ENCODE results near the gene WNT3. TPM values are rescaled to one million over a fixed set of nuclear protein-coding genes. Genes with fewer than 3 reads are reported as not detected.

The WNT3 gene
- polyA plus RNA-seq, 4 donors, result 1.9 to 2.2 (median 1.9) TPM

GRCh38 chr17:46789610-46790009 lies 28.9 kb downstream of the WNT3 start:
- no peak for DNase-seq (ENCODE audit: low read depth in 4 of 4, low spot score in 3 of 4)

GRCh38 chr17:46788796-46789195 lies 29.7 kb downstream of the WNT3 start:
- no peak for DNase-seq (ENCODE audit: low read depth in 4 of 4, low spot score in 3 of 4)

- DNase-seq (ENCODE audit: low read depth in 4 of 4, low spot score in 3 of 4), result no peak
Observed at GRCh38 chr17:46788300-46788699, 30.2 kb downstream of the WNT3 start.

GRCh38 chr17:46787478-46787877 lies 31.0 kb downstream of the WNT3 start:
- DNase-seq (ENCODE audit: low read depth in 4 of 4, low spot score in 3 of 4), result no peak

GRCh38 chr17:46785696-46786095 lies 32.8 kb downstream of the WNT3 start:
- no peak for DNase-seq (ENCODE audit: low read depth in 4 of 4, low spot score in 3 of 4)

GRCh38 chr17:46783031-46783593 lies 35.4 kb downstream of the WNT3 start:
- no peak for DNase-seq (ENCODE audit: low read depth in 4 of 4, low spot score in 3 of 4)

- no peak for DNase-seq (ENCODE audit: low read depth in 4 of 4, low spot score in 3 of 4)
Observed at GRCh38 chr17:46782250-46782953, 36.1 kb downstream of the WNT3 start.

GRCh38 chr17:46780003-46780373 lies 38.5 kb downstream of the WNT3 start:
- DNase-seq (ENCODE audit: low read depth in 4 of 4, low spot score in 3 of 4), result no peak

- no peak for DNase-seq (ENCODE audit: low read depth in 4 of 4, low spot score in 3 of 4)
Observed at GRCh38 chr17:46777943-46778915, 40.3 kb downstream of the WNT3 start.

- DNase-seq (ENCODE audit: low read depth in 4 of 4, low spot score in 3 of 4), result no peak
Observed at GRCh38 chr17:46776298-46777005, 42.0 kb downstream of the WNT3 start.

GRCh38 chr17:46774108-46774737 lies 44.3 kb downstream of the WNT3 start:
- no peak for DNase-seq (ENCODE audit: low read depth in 4 of 4, low spot score in 3 of 4)

- DNase-seq (ENCODE audit: low read depth in 4 of 4, low spot score in 3 of 4), result no peak
Observed at GRCh38 chr17:46773676-46774075, 44.8 kb downstream of the WNT3 start.

GRCh38 chr17:46773221-46773605 lies 45.3 kb downstream of the WNT3 start:
- no peak for DNase-seq (ENCODE audit: low read depth in 4 of 4, low spot score in 3 of 4)

- no peak for DNase-seq (ENCODE audit: low read depth in 4 of 4, low spot score in 3 of 4)
Observed at GRCh38 chr17:46772475-46773220, 45.8 kb downstream of the WNT3 start.

GRCh38 chr17:46771561-46772474 lies 46.7 kb downstream of the WNT3 start:
- no peak for DNase-seq (ENCODE audit: low read depth in 4 of 4, low spot score in 3 of 4)

GRCh38 chr17:46770818-46771560 lies 47.5 kb downstream of the WNT3 start:
- no peak for DNase-seq (ENCODE audit: low read depth in 4 of 4, low spot score in 3 of 4)

GRCh38 chr17:46770439-46770817 lies 48.1 kb downstream of the WNT3 start:
- no peak for DNase-seq (ENCODE audit: low read depth in 4 of 4, low spot score in 3 of 4)

All from right renal pelvis (tissue), 4 donors.